NCI-H345 treated with DMSO at 0.1 percent for 48 hours (cell line): ENCODE measurements around the gene ARMCX6.
A peak's percentile ranks its signal among the peaks of the same experiment; 100 is the strongest.
"Not testable (repeated sequence)": the region's sequence is repeated elsewhere in the genome, so short reads cannot be mapped to it uniquely, and the experiment has no call there.

Experiments
- DNase-seq: peaks from one replicate; lab custom pipeline; 2025; ENCODE audit not compliant: unreplicated experiment; lab: John Stamatoyannopoulos, UW

ARMCX6 gene

GRCh38 chrX:101617211-101618191, at the start of gene ARMCX6:
Gene ARMCX6 (minus strand): TSS chrX:101618000. CDS start chrX:101616620, 1,380 bp downstream.
- DNase-seq: peak; percentile 34

GRCh38 chrX:101659601-101660063, 41.8 kb upstream of the ARMCX6 start, which contains the start of gene ARMCX2:
Gene ARMCX2 (minus strand): TSS chrX:101659850. CDS start chrX:101657588, 2,262 bp downstream.
- peak; percentile 53 for DNase-seq

- peak; percentile 22 for DNase-seq
Observed at GRCh38 chrX:101658661-101659491, 41.1 kb upstream of the ARMCX6 start.

GRCh38 chrX:101657495-101657894, 39.7 kb upstream of the ARMCX6 start:
- DNase-seq: no peak

- DNase-seq: no peak
Observed at GRCh38 chrX:101656817-101657216, 39.0 kb upstream of the ARMCX6 start.

GRCh38 chrX:101655534-101655933, 37.7 kb upstream of the ARMCX6 start:
- no peak for DNase-seq

GRCh38 chrX:101647716-101648115, 29.9 kb upstream of the ARMCX6 start:
- DNase-seq: not testable (repeated sequence)

- DNase-seq: no peak
Observed at GRCh38 chrX:101642093-101642492, 24.3 kb upstream of the ARMCX6 start.

GRCh38 chrX:101639583-101639982, 21.8 kb upstream of the ARMCX6 start:
- DNase-seq: no peak

- DNase-seq: peak; percentile 57
Observed at GRCh38 chrX:101619364-101619763, 1.6 kb upstream of the ARMCX6 start.

GRCh38 chrX:101605728-101606127, 12.1 kb downstream of the ARMCX6 start:
- DNase-seq: no peak

- DNase-seq: no peak
Observed at GRCh38 chrX:101605146-101605545, 12.7 kb downstream of the ARMCX6 start.

- DNase-seq: no peak
Observed at GRCh38 chrX:101602077-101602476, 15.7 kb downstream of the ARMCX6 start.

GRCh38 chrX:101599592-101599991, 18.2 kb downstream of the ARMCX6 start:
- DNase-seq: not testable (repeated sequence)

GRCh38 chrX:101595739-101596419, 21.9 kb downstream of the ARMCX6 start:
- peak; percentile 7 for DNase-seq
